ENCODE data around the gene COX4I2. TPM values are rescaled to one million over a fixed set of nuclear protein-coding genes. Genes with fewer than 3 reads are reported as not detected.

COX4I2 gene
- total RNA-seq (not detected), total RNA-seq (0 to 0.07 (median 0) reads per million in 29 experiments)
- total RNA-seq (2013) = not detected

- POLR2A ChIA-PET = no interaction called here
- no peaks in the 10 kb centered on the region for H3K36me3 Mint-ChIP-seq
- no peak for DNase-seq
- WGBS (ENCODE audit: insufficient coverage) = 57% methylated on average over 16 of the region's 34 CpGs
- H3K36me3 ChIP-seq (ENCODE audit: control insufficient read depth in 2 of 2, extremely low read depth in 1 of 2, insufficient read depth in 1 of 2, low read length in 1 of 2) = no peaks in the 10 kb centered on the region
- H3K4me1 Mint-ChIP-seq = peaks cover 0 to 2% (median 2%) of the 10 kb centered on the region in 3 donors
- CTCF ChIA-PET = no interaction called here
- peaks cover 4 to 6% of the 10 kb centered on the region in 2 donors for H3K27me3 Mint-ChIP-seq
- H3K4me3 ChIP-seq (ENCODE audit: control insufficient read depth in 1 of 2, extremely low read depth in 1 of 2, low read length in 1 of 2) = no peak within 1 kb of the TSS
- no peak within 1 kb of the TSS for H3K4me3 Mint-ChIP-seq
- H3K27ac Mint-ChIP-seq = no peak within 1 kb of the TSS
- H3K4me1 ChIP-seq (ENCODE audit: control insufficient read depth in 1 of 2, extremely low read depth in 1 of 2, insufficient read depth in 2 of 2, low read length in 2 of 2) = peaks cover 0 to 6% of the 10 kb centered on the region in 2 experiments
- H3K9me3 Mint-ChIP-seq = no peaks in the 10 kb centered on the region
- no peaks in the 10 kb centered on the region for H3K9me3 ChIP-seq
- H3K27ac ChIP-seq (ENCODE audit: low read length) = no peak within 1 kb of the TSS
- no peak for ATAC-seq (replicated peaks in 1 of 4)
- peaks cover 0 to 31% of the 10 kb centered on the region in 2 experiments for H3K27me3 ChIP-seq (replicated peaks in 1 of 2; ENCODE audit: control insufficient read depth in 2 of 2, extremely low read depth in 1 of 2, insufficient read depth in 2 of 2, low read length in 1 of 2)
These were observed at the start of gene COX4I2 for GRCh38 chr20:31637660-31638059. TSS of gene COX4I2 (plus strand) at chr20:31637912. CDS start at chr20:31639018, 1,106 bp downstream.

- H3K36me3 ChIP-seq (ENCODE audit: control insufficient read depth in 2 of 2, extremely low read depth in 1 of 2, insufficient read depth in 1 of 2, low read length in 1 of 2) = no peaks in the 10 kb centered on the region
- peaks cover 5 to 14% (median 7%) of the 10 kb centered on the region in 3 donors for H3K4me1 Mint-ChIP-seq
- H3K4me3 ChIP-seq (ENCODE audit: control insufficient read depth in 1 of 2, extremely low read depth in 1 of 2, low read length in 1 of 2) = no peak overlapping the region
- 94% methylated on average over 7 of the region's 7 CpGs for WGBS (ENCODE audit: insufficient coverage)
- ATAC-seq (replicated peaks in 1 of 4) (no peak), DNase-seq (no peak)
- H3K9me3 Mint-ChIP-seq = no peaks in the 10 kb centered on the region
- H3K36me3 Mint-ChIP-seq = no peaks in the 10 kb centered on the region
- CTCF ChIA-PET = interaction anchor here in 1 of 2 donors (0.9 kb wide), 1 partner anchor 28 kb away, joined by 4 read pairs; no protein-coding TSS in a partner anchor
- peaks cover 0 to 33% of the 10 kb centered on the region in 2 experiments for H3K27me3 ChIP-seq (replicated peaks in 1 of 2; ENCODE audit: control insufficient read depth in 2 of 2, extremely low read depth in 1 of 2, insufficient read depth in 2 of 2, low read length in 1 of 2)
- H3K4me3 Mint-ChIP-seq = no peak overlapping the region
- H3K9me3 ChIP-seq = no peaks in the 10 kb centered on the region
- H3K27ac ChIP-seq (ENCODE audit: low read length) = no peak overlapping the region
- H3K27ac Mint-ChIP-seq = no peak overlapping the region
- H3K4me1 ChIP-seq (ENCODE audit: control insufficient read depth in 1 of 2, extremely low read depth in 1 of 2, insufficient read depth in 2 of 2, low read length in 2 of 2) = peaks cover 3 to 10% of the 10 kb centered on the region in 2 experiments
- POLR2A ChIA-PET = interaction anchor here in 1 of 2 donors (0.6 kb wide), 1 partner anchor 1198 kb away, joined by 4 read pairs; no protein-coding TSS in a partner anchor
- peaks cover 11 to 26% of the 10 kb centered on the region in 2 donors for H3K27me3 Mint-ChIP-seq
These were observed 46.9 kb upstream of the COX4I2 start for GRCh38 chr20:31590717-31591225.

DNA sequence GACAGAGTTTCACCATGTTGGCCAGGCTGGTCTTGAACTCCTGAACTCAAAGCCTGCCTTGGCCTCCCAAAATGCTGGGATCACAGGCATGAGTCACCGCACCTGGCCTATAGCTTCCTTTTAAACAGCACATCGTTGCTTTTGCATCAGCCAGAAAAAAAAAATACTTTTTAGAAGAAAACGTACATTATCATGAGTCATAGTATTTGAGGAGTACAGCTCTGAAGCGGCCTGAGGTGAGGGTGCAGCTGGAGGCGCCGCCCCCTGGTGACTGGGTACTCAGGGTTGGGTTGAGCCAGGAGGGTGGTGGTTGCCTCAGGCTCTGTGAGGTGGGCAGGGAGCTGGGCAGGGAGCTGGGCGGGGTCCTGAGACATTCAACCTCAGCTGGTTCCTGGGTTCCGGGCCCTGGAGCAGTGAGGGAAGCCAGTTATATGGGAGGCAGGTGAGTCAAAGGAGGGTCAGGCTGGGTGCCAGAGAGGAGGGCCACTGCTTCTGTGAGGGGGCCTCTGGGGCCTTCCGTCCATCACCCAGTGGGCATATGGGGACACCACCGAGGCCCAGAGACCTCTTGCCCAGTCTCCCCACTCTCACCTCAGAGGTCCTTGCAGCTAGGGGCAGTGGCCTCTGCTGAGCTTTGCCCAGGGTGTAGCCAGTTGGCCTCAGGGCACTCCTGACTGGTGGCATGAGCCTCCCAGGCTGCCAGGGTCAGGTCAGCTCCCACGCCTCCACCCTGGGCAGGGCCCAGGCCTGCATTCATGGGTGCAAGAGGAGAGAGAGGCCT lies 44.3 kb upstream of the COX4I2 start:
- Histone ChIP-seq H3K36me3 (ENCODE audit: control insufficient read depth in 2 of 2, extremely low read depth in 1 of 2, insufficient read depth in 1 of 2, low read length in 1 of 2) (no peaks in the 10 kb centered on the region), H3K4me1 (ENCODE audit: control insufficient read depth in 1 of 2, extremely low read depth in 1 of 2, insufficient read depth in 2 of 2, low read length in 2 of 2) (no peaks in the 10 kb centered on the region), H3K27ac (ENCODE audit: low read length) (no peak overlapping the region), H3K4me3 (ENCODE audit: control insufficient read depth in 1 of 2, extremely low read depth in 1 of 2, low read length in 1 of 2) (no peak overlapping the region), H3K9me3 (no peaks in the 10 kb centered on the region), H3K27me3 (replicated peaks in 1 of 2; ENCODE audit: control insufficient read depth in 2 of 2, extremely low read depth in 1 of 2, insufficient read depth in 2 of 2, low read length in 1 of 2) (peaks cover 0 to 14% of the 10 kb centered on the region in 2 experiments)
- Mint-ChIP-seq H3K9me3 (no peaks in the 10 kb centered on the region), H3K36me3 (no peaks in the 10 kb centered on the region), H3K27ac (no peak overlapping the region), H3K27me3 (peaks cover 6 to 11% of the 10 kb centered on the region in 2 donors), H3K4me3 (no peak overlapping the region), H3K4me1 (peaks cover under 1 to 4% (median 1%) of the 10 kb centered on the region in 3 donors)
- 87% methylated on average over 5 of the region's 11 CpGs for WGBS (ENCODE audit: insufficient coverage)
- ATAC-seq (replicated peaks in 1 of 4) (peak in 1 of 4 experiments; percentile 20), DNase-seq (no peak)
- POLR2A ChIA-PET = no interaction called here
- CTCF ChIA-PET = interaction anchor here (0.7 to 1.2 kb wide), 3 partner anchors 19 to 1723 kb away, joined by 3 to 4 read pairs (median 3); no protein-coding TSS in a partner anchor

DNA sequence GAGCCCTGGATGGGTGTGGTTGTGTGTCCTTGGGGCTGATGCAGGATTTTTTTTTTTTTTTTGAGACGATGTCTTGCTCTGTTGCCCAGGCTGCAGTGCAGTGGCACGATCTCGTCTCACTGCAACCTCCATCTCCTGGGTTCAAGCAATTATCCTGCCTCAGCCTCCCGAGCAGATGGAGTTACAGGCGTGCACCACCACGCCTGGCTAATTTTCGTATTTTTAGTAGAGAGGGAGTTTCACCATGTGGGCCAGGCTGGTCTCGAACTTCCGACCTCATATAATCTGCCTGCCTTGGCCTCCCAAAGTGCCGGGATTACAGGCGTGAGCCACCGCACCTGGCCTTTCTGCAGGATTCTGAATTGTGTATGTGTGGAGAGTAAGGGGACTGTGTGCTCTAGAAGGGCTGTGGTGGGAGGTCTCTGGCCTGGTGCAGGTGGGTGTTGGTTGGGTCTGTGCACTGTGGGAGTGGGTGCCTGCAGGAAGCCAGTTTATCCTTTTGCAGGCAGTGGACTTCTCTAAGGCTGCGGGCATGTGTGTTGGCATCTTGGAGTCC lies 43.6 kb upstream of the COX4I2 start:
- Histone ChIP-seq H3K27ac (ENCODE audit: low read length) (no peak overlapping the region), H3K36me3 (ENCODE audit: control insufficient read depth in 2 of 2, extremely low read depth in 1 of 2, insufficient read depth in 1 of 2, low read length in 1 of 2) (no peaks in the 10 kb centered on the region), H3K4me3 (ENCODE audit: control insufficient read depth in 1 of 2, extremely low read depth in 1 of 2, low read length in 1 of 2) (no peak overlapping the region), H3K4me1 (ENCODE audit: control insufficient read depth in 1 of 2, extremely low read depth in 1 of 2, insufficient read depth in 2 of 2, low read length in 2 of 2) (no peaks in the 10 kb centered on the region), H3K9me3 (no peaks in the 10 kb centered on the region), H3K27me3 (replicated peaks in 1 of 2; ENCODE audit: control insufficient read depth in 2 of 2, extremely low read depth in 1 of 2, insufficient read depth in 2 of 2, low read length in 1 of 2) (peaks cover 0 to 8% of the 10 kb centered on the region in 2 experiments)
- ChIA-PET POLR2A (no interaction called here), CTCF (no interaction called here)
- ATAC-seq (replicated peaks in 1 of 4) (no peak), DNase-seq (no peak)
- no peaks in the 10 kb centered on the region for H3K4me1 Mint-ChIP-seq
- H3K27ac Mint-ChIP-seq = no peak overlapping the region
- WGBS (ENCODE audit: insufficient coverage) = 91% methylated on average over 9 of the region's 13 CpGs
- no peaks in the 10 kb centered on the region for H3K9me3 Mint-ChIP-seq
- peaks cover 0 to 4% of the 10 kb centered on the region in 2 donors for H3K27me3 Mint-ChIP-seq
- no peaks in the 10 kb centered on the region for H3K36me3 Mint-ChIP-seq
- no peak overlapping the region for H3K4me3 Mint-ChIP-seq

- H3K27me3 Mint-ChIP-seq = peaks cover 0 to 2% of the 10 kb centered on the region in 2 donors
- H3K36me3 Mint-ChIP-seq = no peaks in the 10 kb centered on the region
- 85% methylated on average over 9 of the region's 11 CpGs for WGBS (ENCODE audit: insufficient coverage)
- Histone ChIP-seq H3K27me3 (replicated peaks in 1 of 2; ENCODE audit: control insufficient read depth in 2 of 2, extremely low read depth in 1 of 2, insufficient read depth in 2 of 2, low read length in 1 of 2) (peaks cover 0 to 8% of the 10 kb centered on the region in 2 experiments), H3K9me3 (no peaks in the 10 kb centered on the region), H3K36me3 (ENCODE audit: control insufficient read depth in 2 of 2, extremely low read depth in 1 of 2, insufficient read depth in 1 of 2, low read length in 1 of 2) (no peaks in the 10 kb centered on the region), H3K27ac (ENCODE audit: low read length) (no peak overlapping the region), H3K4me3 (ENCODE audit: control insufficient read depth in 1 of 2, extremely low read depth in 1 of 2, low read length in 1 of 2) (no peak overlapping the region), H3K4me1 (ENCODE audit: control insufficient read depth in 1 of 2, extremely low read depth in 1 of 2, insufficient read depth in 2 of 2, low read length in 2 of 2) (no peaks in the 10 kb centered on the region)
- H3K4me1 Mint-ChIP-seq = no peaks in the 10 kb centered on the region
- POLR2A ChIA-PET = no interaction called here
- CTCF ChIA-PET = interaction anchor here in 1 of 2 donors (0.5 kb wide), 2 partner anchors 8 to 39 kb away, joined by 4 read pairs; no protein-coding TSS in a partner anchor
- no peaks in the 10 kb centered on the region for H3K9me3 Mint-ChIP-seq
- ATAC-seq (replicated peaks in 1 of 4) (no peak), DNase-seq (no peak)
- H3K4me3 Mint-ChIP-seq = no peak overlapping the region
- H3K27ac Mint-ChIP-seq = no peak overlapping the region
These were observed 42.9 kb upstream of the COX4I2 start for GRCh38 chr20:31594558-31595379.

DNA sequence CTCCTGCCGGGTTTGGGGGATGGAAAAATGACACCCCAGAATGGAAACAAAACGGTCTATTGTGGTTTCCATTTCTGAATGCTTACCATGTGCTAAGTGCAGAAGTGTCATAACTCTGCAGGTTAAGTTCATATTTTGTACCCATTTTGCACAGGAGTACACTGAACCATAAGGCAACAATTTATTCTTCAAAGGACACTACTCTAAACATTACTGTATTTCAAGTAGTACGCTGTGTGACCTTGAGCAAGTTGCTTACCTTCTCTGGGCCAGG lies 42.4 kb upstream of the COX4I2 start:
- Histone ChIP-seq H3K9me3 (no peaks in the 10 kb centered on the region), H3K4me3 (ENCODE audit: control insufficient read depth in 1 of 2, extremely low read depth in 1 of 2, low read length in 1 of 2) (no peak overlapping the region), H3K27me3 (replicated peaks in 1 of 2; ENCODE audit: control insufficient read depth in 2 of 2, extremely low read depth in 1 of 2, insufficient read depth in 2 of 2, low read length in 1 of 2) (peaks cover 0 to 8% of the 10 kb centered on the region in 2 experiments), H3K27ac (ENCODE audit: low read length) (no peak overlapping the region), H3K36me3 (ENCODE audit: control insufficient read depth in 2 of 2, extremely low read depth in 1 of 2, insufficient read depth in 1 of 2, low read length in 1 of 2) (no peaks in the 10 kb centered on the region), H3K4me1 (ENCODE audit: control insufficient read depth in 1 of 2, extremely low read depth in 1 of 2, insufficient read depth in 2 of 2, low read length in 2 of 2) (no peaks in the 10 kb centered on the region)
- H3K36me3 Mint-ChIP-seq = no peaks in the 10 kb centered on the region
- no CpG with 5 or more reads among the region's 3 CpGs for WGBS (ENCODE audit: insufficient coverage)
- ChIA-PET POLR2A (no interaction called here), CTCF (interaction anchor here (0.5 to 0.6 kb wide), 3 partner anchors 8 to 39 kb away, joined by 3 to 4 read pairs (median 4); no protein-coding TSS in a partner anchor)
- no peaks in the 10 kb centered on the region for H3K4me1 Mint-ChIP-seq
- H3K27me3 Mint-ChIP-seq = peaks cover 0 to 2% of the 10 kb centered on the region in 2 donors
- ATAC-seq (replicated peaks in 1 of 4) (no peak), DNase-seq (no peak)
- H3K9me3 Mint-ChIP-seq = no peaks in the 10 kb centered on the region
- H3K27ac Mint-ChIP-seq = no peak overlapping the region
- H3K4me3 Mint-ChIP-seq = no peak overlapping the region
